Stimulated activated CD4-positive, alpha-beta T cell treated with anti-CD3 and anti-CD28 coated beads, Interleukin-1b, Interleukin-23, amount 100 ng/mL, for 1 hour (primary cell): ENCODE measurements around the gene WFDC12.
"Not testable (repeated sequence)": the region's sequence is repeated elsewhere in the genome, so short reads cannot be mapped to it uniquely, and the experiment has no call there.

ENCODE experiments used
- DNase-seq, 2 donors: peaks; one replicate each; pipeline ENCODE4 v3.0.0-alpha.2; 2020; ENCODE audit warnings: low read depth in 2 of 2

Gene WFDC12, protein sequence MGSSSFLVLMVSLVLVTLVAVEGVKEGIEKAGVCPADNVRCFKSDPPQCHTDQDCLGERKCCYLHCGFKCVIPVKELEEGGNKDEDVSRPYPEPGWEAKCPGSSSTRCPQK

DNA sequence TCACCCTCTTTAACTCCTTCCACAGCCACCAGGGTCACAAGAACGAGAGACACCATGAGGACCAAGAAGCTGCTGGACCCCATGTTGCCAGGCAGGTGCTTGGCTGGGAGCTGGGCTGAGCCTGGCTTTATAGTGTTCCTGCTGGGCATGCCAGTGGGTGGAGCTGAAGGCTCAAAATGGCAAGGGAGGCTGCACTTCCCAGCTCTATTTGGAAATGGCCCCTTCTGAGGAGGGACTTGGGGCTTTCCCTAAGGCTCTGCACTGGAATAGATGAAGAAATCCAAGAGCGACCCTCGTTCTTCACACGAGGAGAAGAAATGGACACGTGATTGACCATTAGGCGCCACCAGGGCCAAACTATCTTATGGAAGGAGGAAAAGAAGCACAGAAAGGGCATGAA lies at the start of gene WFDC12:
Gene WFDC12, minus strand, starts transcription at position 101 of the 400 bp plus-strand sequence. Its CDS starts 18 bp downstream, at position 83.
- no peak for DNase-seq

- DNase-seq: no peak
Observed at GRCh38 chr20:45173522-45173921, 49.3 kb upstream of the WFDC12 start.

GRCh38 chr20:45164906-45165305 lies 40.6 kb upstream of the WFDC12 start:
- DNase-seq: no peak

DNA sequence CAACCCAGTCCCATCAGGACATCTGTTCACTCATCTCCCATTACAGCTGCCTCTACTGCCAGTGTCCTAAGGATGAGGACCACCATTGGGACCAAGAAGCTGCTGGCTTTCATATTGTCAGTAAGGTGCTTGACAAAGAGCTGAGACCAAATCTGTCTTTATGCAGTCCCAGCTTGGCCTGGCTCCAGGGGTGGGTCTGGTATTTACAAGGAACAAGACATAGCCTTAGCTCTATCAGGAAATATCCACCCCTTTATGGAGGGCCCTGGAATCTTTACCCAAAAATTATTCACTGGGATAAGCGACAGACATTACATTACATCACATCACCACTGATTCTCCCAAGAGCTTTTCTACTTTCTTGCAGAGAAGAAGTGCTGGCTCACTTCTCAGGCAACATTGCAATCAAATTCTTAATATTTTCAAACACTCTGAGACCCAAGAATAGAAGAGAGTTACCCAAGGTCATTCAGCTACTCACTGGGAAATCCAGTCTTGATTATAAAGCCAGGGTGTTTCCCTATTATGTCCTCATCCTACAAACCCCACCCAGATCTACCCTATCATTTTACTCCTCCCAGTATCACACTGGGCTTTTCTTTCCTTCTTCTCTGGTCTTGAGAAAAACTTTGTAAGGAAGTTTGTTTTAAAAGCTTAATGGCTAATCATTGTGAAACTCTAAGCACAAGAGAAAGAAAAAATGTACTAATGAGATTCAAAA lies 39.0 kb upstream of the WFDC12 start:
- DNase-seq: no peak

GRCh38 chr20:45157962-45158361 lies 33.7 kb upstream of the WFDC12 start:
- no peak for DNase-seq

DNA sequence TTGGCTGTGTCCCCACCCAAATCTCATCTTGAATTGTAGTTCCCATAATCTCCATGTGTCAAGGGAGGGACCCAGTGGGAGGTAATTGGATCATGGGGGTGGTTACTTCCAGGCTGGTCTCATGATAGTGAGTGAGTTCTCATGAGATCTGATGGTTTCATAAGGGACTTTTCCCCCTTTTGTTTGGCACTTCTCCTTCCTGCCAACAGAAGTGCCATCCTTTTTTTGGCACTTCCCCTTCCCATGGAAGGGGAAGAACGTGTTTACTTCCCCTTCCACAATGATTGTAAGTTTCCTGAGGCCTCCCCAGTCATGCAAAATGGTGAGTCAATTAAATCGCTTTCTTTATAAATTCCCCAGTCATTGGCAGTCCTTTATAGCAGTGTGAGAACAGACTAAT lies 32.4 kb upstream of the WFDC12 start:
- DNase-seq: no peak

- DNase-seq: not testable (repeated sequence)
Observed at GRCh38 chr20:45154794-45155193, 30.5 kb upstream of the WFDC12 start.

- DNase-seq: no peak
Observed at GRCh38 chr20:45154183-45154582, 29.9 kb upstream of the WFDC12 start.

DNA sequence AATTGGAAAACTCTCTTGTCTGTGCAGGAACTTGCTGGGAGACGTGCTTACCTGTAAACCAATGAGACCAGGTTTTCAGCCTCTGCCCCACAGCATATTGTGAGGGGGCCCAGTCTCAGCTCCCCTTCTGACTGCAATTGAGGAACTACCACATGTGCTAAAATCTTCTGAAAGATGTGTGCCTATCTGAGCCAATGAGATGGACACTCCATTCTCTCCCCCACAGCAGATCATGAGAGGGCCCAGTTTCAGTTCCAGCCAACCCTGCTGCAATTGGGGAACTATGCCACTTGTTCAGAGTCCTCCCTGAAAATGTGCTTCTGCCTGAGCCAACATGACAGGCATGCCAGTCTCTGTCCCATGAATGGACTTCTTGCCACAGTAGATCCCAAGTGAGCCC lies 29.5 kb upstream of the WFDC12 start:
- DNase-seq: no peak

DNA sequence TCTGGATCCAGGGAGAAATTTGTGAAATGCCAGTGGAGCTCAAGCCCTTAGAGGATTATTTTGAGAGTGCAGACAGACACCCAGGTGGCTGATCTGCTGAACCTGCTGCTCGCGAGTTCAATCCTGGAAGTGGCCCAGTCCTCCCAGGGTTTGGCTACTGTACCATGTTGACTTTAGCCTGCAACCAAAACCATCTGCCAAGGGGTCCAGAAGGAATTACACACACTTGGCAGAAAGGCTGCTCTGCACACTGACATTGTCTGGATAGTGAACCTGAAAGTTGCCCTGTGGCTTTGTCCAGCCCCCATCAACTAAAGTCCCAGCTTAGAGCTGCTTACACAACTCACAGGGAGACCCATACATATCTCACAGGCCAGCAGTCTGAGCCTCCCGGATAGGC lies 28.9 kb upstream of the WFDC12 start:
- DNase-seq: no peak

GRCh38 chr20:45152405-45152804 lies 28.1 kb upstream of the WFDC12 start:
- DNase-seq: no peak

GRCh38 chr20:45149062-45149461 lies 24.8 kb upstream of the WFDC12 start:
- no peak for DNase-seq

DNA sequence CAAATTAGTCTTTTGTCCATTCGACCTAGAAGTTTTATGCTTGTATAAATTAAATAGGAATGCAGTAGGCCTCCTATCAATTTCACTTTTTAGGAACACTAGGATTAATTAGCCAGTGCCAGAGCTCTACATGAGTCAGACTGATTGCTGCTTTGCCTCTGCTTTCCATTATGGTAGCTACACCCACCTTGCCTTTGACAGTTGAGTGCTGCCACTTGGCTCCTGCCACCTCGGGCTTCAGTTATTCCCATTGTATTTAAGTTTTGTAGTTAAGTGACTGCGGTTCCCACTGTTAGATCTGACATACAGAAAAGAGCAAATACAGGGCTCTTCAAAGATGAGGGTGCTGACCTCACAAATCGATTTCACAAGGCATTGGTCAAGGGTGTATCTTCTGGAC lies 16.6 kb upstream of the WFDC12 start:
- DNase-seq: no peak

- not testable (repeated sequence) for DNase-seq
Observed at GRCh38 chr20:45139733-45140375, 15.6 kb upstream of the WFDC12 start.

DNA sequence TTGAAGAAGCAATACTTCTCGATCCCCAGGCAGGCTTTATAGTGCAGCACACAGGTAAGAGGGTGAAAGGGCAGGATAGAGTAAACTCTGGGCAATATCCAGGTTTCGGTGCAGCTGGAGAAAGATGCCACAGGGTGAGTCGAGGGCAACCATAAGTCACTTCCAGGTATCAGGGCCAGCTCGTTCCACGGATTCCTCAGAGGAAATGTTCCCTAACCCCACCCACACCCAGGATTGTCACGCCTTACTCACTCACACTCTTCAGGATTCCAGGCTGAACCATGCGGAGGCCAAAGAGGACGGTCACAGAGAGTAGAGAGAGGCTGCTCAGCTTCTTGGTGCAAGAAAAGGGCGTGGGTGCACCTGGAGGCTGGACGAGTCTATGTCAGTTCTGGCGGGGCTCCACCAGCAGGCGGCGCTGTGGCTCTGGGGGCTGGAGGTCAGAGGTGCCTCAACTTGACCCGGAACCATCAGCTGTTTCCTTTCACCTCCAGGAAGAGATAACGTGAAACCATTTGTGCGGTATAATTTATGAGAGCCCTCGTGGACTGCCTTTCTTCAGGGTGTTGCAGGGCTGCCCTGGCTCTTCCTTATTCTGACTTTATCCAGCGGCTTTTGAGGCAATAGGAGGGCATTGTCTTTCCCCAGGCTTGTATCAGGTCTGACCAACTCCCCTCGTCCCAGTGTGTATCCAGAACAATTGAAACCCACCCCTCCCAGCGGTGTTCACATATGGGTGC lies 14.5 kb upstream of the WFDC12 start:
- peak in 1 of 2 donors; percentile 24 for DNase-seq

DNA sequence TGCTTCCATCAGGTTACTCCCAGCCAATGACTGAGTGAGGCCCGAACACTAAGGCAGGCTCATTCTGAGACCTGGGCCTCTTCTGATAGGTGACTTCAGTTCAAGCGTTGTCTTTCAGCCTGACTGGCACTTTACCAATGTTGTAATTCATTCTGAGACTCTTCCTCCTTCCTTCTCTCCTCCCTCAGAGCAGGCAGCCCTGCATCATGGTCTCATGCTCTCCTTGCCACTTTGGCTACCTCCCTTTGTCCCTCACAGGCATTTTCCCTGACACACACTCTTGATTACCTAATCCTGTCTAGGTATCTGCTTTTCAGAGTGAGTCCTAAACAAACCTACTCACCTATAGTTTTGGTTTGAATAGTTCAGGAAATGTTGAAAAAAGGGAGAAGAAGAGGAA lies 12.6 kb upstream of the WFDC12 start:
- no peak for DNase-seq

DNA sequence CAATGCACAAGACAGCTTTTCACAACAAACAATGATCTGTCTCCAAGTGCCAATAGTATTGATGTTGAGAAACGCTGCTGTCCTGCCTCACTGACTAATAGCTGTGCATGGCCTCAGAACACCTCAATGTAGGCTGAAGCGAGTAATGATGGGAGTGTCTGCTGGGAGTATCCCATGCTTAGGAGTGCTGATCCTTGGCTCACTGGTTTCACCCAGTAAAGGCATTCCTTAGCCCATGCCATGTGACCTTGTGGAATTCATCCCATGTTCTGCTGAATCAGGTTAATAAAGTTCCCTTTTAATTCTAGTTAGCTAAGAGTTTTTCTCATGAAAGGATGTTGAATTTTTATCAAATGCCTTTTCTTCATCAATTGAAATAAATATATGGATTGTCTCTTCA lies 3.8 kb upstream of the WFDC12 start:
- DNase-seq: no peak

DNA sequence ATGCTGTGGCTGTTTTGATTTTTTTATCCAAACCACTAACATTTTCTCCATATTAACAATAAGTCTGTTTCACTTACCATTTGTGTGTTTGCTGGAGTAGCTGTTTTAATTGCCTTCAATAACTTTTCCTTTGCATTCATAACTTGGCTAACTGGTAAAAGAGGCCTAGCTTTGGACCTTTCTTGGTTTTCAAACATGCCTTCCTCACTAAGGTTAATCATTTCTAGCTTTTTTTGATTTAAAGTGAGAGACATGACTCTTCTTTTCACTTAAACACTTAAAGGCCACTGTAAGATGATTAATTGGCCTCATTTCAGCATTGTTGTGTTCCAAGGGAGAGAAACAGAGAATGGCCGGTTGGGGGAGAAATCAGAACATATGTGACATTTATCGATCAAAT lies 2.9 kb downstream of the WFDC12 start:
- no peak for DNase-seq

GRCh38 chr20:45119556-45120266 lies 4.6 kb downstream of the WFDC12 start:
- DNase-seq: no peak

- DNase-seq: no peak
Observed at GRCh38 chr20:45118028-45118427, 6.2 kb downstream of the WFDC12 start.

- DNase-seq: no peak
Observed at GRCh38 chr20:45117581-45117980, 6.7 kb downstream of the WFDC12 start.

DNA sequence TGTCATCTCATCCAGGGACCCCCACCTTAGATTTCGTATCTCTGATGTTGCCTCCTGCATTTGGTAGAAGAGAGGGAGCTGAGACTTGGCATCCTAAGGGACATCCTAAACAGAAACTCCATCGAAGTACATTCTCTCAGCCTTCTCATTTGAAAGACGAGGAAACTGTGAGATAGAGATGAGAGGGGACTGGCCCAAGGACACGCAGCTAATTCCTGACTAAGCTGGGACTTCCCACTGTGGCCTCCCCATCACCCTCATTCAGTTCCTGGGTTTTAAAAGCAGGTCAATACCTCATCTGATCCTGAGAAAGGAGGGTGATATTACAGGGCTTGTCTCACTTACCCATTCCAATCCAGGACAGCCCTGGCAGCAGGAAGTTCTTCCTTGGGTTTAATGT lies 8.4 kb downstream of the WFDC12 start:
- no peak for DNase-seq
